HepG2 (cell line): Measurements from ENCODE around the gene CS. TPM values are rescaled to one million over a fixed set of nuclear protein-coding genes. Genes with fewer than 3 reads are reported as not detected.

ENCODE experiments used
- ARNT ChIP-seq: fragments of 450-650 bp; IDR thresholded peaks from 2 replicates; pipeline ENCODE4 v1.6.1; 2017
- FOXM1 ChIP-seq: sonication (generic); formaldehyde crosslinking; IDR thresholded peaks from 2 replicates; pipeline ENCODE4 v1.5.0; 2020; ENCODE audit warnings: missing genetic modification reagents
- HOXA5 ChIP-seq: sonication (generic); formaldehyde crosslinking; IDR thresholded peaks from 2 replicates; pipeline ENCODE4 v1.4.0; 2020; ENCODE audit warnings: missing genetic modification reagents
- KLF15 ChIP-seq: sonication (generic); formaldehyde crosslinking; IDR thresholded peaks from 2 replicates; pipeline ENCODE4 v1.8.1; 2023; ENCODE audit warnings: borderline replicate concordance, mild to moderate bottlenecking, inconsistent platforms, missing genetic modification reagents, mixed read lengths
- NFIB ChIP-seq: sonication (generic); formaldehyde crosslinking; IDR thresholded peaks from 2 replicates; pipeline ENCODE4 v1.9.0; 2021; ENCODE audit warnings: missing genetic modification reagents, mild to moderate bottlenecking, borderline replicate concordance
- RFXAP ChIP-seq: sonication (generic); formaldehyde crosslinking; IDR thresholded peaks from 2 replicates; pipeline ENCODE4 v1.4.0; 2020; ENCODE audit warnings: missing genetic modification reagents, borderline replicate concordance
- ZNF569 ChIP-seq: sonication (generic); formaldehyde crosslinking; IDR thresholded peaks from 2 replicates; pipeline ENCODE4 v1.5.0; 2020; ENCODE audit warnings: mild to moderate bottlenecking, missing genetic modification reagents, moderate library complexity, borderline replicate concordance
- ZNF619 ChIP-seq: sonication (generic); formaldehyde crosslinking; IDR thresholded peaks from 2 replicates; pipeline ENCODE4 v1.4.0; 2020; ENCODE audit warnings: mild to moderate bottlenecking, missing genetic modification reagents
- ZNF772 ChIP-seq: sonication (generic); formaldehyde crosslinking; IDR thresholded peaks from 2 replicates; pipeline ENCODE4 v1.5.0; 2020; ENCODE audit warnings: mild to moderate bottlenecking, missing genetic modification reagents
- ZZZ3 ChIP-seq: sonication (generic); formaldehyde crosslinking; IDR thresholded peaks from 2 replicates; pipeline ENCODE4 v1.4.0; 2020; ENCODE audit warnings: missing genetic modification reagents, mild to moderate bottlenecking, borderline replicate concordance
- polyA plus RNA-seq, 8 experiments: library from polyadenylated mRNA; depleted of rRNA in 3 of 8; stranded (reverse) in 7 of 8; unstranded in 1 of 8; fragments of >200 nt; fragmentation: Illumina TruSeq in 4 of 8; extraction: Trizol in 4 of 8; gene quantifications; 2 replicates each; pipeline versions ENCODE4 v1.2.1 to v1.2.3, GENCODE V29; 2011 to 2016; ENCODE audit warnings: low read depth in 4 of 8, missing spikeins in 1 of 8, mixed read lengths in 1 of 8; ENCODE audit not compliant: insufficient read depth in 1 of 8
- total RNA-seq, 5 experiments: library from RNA; depleted of rRNA; stranded (reverse); fragments of >200 nt; fragmentation: Illumina TruSeq; extraction: Trizol; gene quantifications; 2 replicates each; pipeline ENCODE4 v1.2.3, GENCODE V29; 2016; ENCODE audit warnings: low read depth in 1 of 5
- TF ChIP-seq, protein P1 (sequence below): sonication (generic); formaldehyde crosslinking; IDR thresholded peaks from 2 replicates; pipeline ENCODE4 v1.4.0; 2020; ENCODE audit warnings: missing genetic modification reagents
- TF ChIP-seq, protein P2 (sequence below): IDR thresholded peaks from 2 replicates; pipeline ENCODE4 v1.6.1; 2016; ENCODE audit warnings: low read depth, borderline replicate concordance
- TF ChIP-seq, protein P3 (sequence below): sonication (generic); formaldehyde crosslinking; IDR thresholded peaks from 2 replicates; pipeline ENCODE4 v1.8.1; 2023; ENCODE audit warnings: mild to moderate bottlenecking, missing genetic modification reagents
- TF ChIP-seq, protein P4 (sequence below): sonication (generic); formaldehyde crosslinking; IDR thresholded peaks from 2 replicates; pipeline ENCODE4 v1.5.0; 2020; ENCODE audit warnings: mild to moderate bottlenecking, missing genetic modification reagents, borderline replicate concordance

Gene CS
- total and polyA plus RNA-seq, 2 of the 13 experiments (the other 11 are each of a cell fraction or from before 2014, with no cell fraction given), result 173 to 175 TPM

DNA sequence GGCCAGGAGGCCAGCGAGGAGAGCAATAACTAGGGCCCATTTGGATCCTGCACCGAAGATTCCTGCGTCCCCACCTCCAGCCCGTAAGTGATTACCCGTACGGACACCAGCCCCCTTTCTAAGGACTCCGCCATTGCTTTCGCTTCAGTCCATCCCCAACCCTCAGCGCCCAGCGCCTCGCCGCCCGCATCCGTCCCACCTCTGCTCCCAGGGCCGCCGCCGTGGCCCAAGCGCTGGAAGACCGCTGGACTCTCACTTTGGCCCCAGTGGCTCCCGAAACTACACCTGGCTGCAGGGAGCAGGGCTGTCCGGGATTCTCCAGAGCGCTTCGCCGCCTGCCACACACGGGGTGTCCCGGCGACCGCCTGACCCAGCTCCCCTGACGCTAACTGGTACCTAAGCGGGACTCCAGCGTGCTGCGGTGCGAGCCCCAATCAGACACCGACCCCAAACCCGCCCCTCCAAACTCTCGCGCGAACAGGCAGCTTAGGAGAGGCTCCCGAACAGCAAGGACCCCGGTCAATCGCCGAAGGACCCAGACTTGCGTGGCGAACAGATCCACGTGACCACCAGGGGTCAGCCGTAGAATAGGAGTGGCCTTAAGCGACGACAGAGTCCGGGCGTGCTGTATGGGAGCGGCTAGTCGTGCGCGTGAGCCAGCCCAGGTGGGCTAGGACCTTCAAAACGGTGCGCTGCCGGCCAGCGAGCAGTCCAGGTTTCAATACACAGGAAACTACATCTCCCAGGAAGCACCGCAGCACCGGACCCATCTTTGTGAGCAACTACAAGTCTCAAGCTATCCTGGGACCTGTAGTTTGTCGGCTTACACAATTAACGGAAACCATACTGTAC is 15.7 kb upstream of the CS start, which contains the start of gene CNPY2 (continued):
- TF ChIP-seq RFXAP (CRISPR knock-in tag), result peak; percentile 89
- TF ChIP-seq ZNF619 (CRISPR knock-in tag), result no peak
- peak; percentile 74 for TF ChIP-seq HOXA5 (CRISPR knock-in tag)
- TF ChIP-seq KLF15 (CRISPR knock-in tag), result 0 out of 2 replicates have a peak, but pooled peaks have one; percentile 69
- no peak for TF ChIP-seq ARNT
- TF ChIP-seq, protein P1, sequence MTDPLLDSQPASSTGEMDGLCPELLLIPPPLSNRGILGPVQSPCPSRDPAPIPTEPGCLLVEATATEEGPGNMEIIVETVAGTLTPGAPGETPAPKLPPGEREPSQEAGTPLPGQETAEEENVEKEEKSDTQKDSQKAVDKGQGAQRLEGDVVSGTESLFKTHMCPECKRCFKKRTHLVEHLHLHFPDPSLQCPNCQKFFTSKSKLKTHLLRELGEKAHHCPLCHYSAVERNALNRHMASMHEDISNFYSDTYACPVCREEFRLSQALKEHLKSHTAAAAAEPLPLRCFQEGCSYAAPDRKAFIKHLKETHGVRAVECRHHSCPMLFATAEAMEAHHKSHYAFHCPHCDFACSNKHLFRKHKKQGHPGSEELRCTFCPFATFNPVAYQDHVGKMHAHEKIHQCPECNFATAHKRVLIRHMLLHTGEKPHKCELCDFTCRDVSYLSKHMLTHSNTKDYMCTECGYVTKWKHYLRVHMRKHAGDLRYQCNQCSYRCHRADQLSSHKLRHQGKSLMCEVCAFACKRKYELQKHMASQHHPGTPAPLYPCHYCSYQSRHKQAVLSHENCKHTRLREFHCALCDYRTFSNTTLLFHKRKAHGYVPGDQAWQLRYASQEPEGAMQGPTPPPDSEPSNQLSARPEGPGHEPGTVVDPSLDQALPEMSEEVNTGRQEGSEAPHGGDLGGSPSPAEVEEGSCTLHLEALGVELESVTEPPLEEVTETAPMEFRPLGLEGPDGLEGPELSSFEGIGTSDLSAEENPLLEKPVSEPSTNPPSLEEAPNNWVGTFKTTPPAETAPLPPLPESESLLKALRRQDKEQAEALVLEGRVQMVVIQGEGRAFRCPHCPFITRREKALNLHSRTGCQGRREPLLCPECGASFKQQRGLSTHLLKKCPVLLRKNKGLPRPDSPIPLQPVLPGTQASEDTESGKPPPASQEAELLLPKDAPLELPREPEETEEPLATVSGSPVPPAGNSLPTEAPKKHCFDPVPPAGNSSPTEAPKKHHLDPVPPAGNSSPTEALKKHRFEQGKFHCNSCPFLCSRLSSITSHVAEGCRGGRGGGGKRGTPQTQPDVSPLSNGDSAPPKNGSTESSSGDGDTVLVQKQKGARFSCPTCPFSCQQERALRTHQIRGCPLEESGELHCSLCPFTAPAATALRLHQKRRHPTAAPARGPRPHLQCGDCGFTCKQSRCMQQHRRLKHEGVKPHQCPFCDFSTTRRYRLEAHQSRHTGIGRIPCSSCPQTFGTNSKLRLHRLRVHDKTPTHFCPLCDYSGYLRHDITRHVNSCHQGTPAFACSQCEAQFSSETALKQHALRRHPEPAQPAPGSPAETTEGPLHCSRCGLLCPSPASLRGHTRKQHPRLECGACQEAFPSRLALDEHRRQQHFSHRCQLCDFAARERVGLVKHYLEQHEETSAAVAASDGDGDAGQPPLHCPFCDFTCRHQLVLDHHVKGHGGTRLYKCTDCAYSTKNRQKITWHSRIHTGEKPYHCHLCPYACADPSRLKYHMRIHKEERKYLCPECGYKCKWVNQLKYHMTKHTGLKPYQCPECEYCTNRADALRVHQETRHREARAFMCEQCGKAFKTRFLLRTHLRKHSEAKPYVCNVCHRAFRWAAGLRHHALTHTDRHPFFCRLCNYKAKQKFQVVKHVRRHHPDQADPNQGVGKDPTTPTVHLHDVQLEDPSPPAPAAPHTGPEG (CRISPR knock-in tag), result peak; percentile 28; the same call in 1 of the 2 replicates
- TF ChIP-seq, protein P2, sequence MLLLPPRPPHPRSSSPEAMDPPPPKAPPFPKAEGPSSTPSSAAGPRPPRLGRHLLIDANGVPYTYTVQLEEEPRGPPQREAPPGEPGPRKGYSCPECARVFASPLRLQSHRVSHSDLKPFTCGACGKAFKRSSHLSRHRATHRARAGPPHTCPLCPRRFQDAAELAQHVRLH (CRISPR knock-in tag), result 0 out of 2 replicates have a peak, but pooled peaks have one; percentile 14
- peak; percentile 38; the same call in 1 of the 2 replicates for TF ChIP-seq ZZZ3 (CRISPR knock-in tag)
- TF ChIP-seq, protein P3, sequence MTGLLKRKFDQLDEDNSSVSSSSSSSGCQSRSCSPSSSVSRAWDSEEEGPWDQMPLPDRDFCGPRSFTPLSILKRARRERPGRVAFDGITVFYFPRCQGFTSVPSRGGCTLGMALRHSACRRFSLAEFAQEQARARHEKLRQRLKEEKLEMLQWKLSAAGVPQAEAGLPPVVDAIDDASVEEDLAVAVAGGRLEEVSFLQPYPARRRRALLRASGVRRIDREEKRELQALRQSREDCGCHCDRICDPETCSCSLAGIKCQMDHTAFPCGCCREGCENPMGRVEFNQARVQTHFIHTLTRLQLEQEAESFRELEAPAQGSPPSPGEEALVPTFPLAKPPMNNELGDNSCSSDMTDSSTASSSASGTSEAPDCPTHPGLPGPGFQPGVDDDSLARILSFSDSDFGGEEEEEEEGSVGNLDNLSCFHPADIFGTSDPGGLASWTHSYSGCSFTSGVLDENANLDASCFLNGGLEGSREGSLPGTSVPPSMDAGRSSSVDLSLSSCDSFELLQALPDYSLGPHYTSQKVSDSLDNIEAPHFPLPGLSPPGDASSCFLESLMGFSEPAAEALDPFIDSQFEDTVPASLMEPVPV (CRISPR knock-in tag), result peak; percentile 80; the same call in 1 of the 2 replicates
- TF ChIP-seq, protein P4, sequence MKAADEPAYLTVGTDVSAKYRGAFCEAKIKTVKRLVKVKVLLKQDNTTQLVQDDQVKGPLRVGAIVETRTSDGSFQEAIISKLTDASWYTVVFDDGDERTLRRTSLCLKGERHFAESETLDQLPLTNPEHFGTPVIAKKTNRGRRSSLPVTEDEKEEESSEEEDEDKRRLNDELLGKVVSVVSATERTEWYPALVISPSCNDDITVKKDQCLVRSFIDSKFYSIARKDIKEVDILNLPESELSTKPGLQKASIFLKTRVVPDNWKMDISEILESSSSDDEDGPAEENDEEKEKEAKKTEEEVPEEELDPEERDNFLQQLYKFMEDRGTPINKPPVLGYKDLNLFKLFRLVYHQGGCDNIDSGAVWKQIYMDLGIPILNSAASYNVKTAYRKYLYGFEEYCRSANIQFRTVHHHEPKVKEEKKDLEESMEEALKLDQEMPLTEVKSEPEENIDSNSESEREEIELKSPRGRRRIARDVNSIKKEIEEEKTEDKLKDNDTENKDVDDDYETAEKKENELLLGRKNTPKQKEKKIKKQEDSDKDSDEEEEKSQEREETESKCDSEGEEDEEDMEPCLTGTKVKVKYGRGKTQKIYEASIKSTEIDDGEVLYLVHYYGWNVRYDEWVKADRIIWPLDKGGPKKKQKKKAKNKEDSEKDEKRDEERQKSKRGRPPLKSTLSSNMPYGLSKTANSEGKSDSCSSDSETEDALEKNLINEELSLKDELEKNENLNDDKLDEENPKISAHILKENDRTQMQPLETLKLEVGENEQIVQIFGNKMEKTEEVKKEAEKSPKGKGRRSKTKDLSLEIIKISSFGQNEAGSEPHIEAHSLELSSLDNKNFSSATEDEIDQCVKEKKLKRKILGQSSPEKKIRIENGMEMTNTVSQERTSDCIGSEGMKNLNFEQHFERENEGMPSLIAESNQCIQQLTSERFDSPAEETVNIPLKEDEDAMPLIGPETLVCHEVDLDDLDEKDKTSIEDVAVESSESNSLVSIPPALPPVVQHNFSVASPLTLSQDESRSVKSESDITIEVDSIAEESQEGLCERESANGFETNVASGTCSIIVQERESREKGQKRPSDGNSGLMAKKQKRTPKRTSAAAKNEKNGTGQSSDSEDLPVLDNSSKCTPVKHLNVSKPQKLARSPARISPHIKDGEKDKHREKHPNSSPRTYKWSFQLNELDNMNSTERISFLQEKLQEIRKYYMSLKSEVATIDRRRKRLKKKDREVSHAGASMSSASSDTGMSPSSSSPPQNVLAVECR, result peak; percentile 96
- no peak for TF ChIP-seq ZNF569
- peak; percentile 85 for TF ChIP-seq ZNF772
- 0 out of 2 replicates have a peak, but pooled peaks have one; percentile 59 for TF ChIP-seq NFIB
- TF ChIP-seq FOXM1 (CRISPR knock-in tag), result no peak
